HG02943 (cell line): Measurements from ENCODE around the gene CTNNA3.
"Not testable (repeated sequence)": the region's sequence is repeated elsewhere in the genome, so short reads cannot be mapped to it uniquely, and the experiment has no call there.

Experiments
- ATAC-seq: cut with Tn5 transposase; IDR thresholded peaks from one replicate; pipeline ENCODE4 v1.9.1; 2021; ENCODE audit warnings: mild to moderate bottlenecking, low read depth, moderate library complexity; ENCODE audit not compliant: unreplicated experiment

The CTNNA3 gene

DNA sequence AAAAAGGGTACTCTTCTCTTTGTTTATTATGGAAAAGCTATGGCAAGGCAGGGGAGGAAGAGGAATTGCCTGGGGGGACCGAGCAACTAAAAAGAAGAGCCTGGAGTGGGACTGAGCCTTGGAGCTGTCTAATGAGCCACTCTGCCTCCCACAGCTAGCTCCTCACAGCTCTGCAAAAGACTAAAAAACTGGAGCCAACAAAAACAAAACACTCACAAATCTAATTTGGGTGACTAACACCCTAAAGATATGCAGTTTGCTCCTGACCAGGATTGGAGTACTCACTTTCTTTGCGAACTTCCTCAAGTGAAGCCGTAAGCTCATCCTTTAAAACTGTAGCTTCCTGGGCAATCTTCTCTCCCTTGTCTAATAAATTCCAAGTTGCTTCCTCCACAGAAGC is 89.4 kb downstream of the CTNNA3 start:
- no peak for ATAC-seq

DNA sequence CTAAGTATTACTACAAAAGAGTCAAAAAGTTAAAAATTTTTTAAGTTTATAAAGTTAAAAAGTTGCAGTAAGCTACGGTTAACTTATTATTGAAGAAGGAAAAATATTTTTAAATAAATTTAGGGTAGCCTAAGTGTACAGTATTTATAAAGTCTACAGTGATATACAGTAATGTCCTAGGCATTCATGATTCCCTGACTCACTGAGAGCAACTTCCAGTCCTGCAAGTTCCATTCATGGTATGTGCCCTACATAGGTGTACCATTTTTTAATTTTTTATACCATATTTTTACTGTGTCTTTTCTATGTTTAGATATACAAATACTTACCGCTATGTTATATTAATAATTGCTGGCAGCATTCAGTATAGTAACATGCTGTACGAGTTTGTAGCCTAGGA is 92.3 kb downstream of the CTNNA3 start:
- ATAC-seq: no peak

DNA sequence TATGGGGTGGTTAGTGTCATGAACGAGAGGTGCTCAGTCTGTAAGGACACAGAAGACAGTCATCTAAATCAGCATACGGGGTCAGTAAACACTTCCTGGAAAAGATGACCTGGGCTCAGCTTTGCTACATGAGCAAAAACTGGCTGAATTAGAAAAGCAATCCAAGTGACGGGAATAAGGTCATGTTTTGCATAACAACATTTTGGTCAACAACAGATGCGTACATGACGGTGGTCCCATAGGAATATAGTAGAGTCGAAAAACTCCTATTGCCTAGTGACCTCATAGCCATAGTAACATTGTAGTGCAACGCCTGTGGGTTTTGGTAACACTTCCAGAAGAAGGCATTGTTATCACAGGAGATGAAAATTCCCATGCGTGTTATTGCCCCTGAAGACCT is 92.9 kb downstream of the CTNNA3 start:
- ATAC-seq: no peak

- ATAC-seq: no peak
These were observed 93.6 kb downstream of the CTNNA3 start for GRCh38 chr10:67602268-67602950.

DNA sequence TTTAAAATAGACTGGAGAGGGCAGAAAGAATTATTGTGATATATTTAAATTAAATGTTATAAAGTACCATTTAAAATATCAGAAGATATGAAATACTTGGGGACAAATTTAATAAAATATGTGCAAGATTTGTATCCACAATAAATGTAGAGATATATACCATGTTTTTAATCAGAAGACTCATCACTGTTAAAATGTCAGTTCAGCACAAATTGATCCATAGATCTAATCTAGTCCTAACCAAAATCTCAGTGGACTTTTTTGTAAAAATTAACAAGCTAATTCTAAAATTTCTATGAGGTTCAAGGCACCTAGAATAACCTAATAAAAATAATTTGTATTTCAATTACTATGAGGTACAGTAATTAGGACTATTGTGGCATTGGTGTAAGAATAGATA is 96.4 kb downstream of the CTNNA3 start:
- no peak for ATAC-seq

DNA sequence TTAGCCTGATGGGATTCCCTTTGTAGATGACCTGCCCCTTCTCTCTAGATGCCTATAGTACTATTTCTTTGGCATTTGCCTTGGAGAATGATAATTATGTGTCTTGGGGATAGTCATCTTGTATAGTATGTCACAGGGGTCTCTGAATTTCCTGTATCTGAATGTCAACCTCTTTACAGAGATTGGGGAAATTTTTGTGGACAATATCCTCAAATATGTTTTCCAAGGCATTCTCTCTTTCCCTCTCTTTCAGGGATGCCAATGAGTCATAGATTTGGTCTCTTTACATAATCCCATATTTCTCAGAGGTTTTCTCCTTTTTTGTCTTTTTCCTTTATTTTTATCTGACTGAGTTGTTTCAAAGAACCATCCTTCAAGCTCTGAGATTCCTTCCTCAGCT is 99.4 kb downstream of the CTNNA3 start:
- ATAC-seq: no peak

DNA sequence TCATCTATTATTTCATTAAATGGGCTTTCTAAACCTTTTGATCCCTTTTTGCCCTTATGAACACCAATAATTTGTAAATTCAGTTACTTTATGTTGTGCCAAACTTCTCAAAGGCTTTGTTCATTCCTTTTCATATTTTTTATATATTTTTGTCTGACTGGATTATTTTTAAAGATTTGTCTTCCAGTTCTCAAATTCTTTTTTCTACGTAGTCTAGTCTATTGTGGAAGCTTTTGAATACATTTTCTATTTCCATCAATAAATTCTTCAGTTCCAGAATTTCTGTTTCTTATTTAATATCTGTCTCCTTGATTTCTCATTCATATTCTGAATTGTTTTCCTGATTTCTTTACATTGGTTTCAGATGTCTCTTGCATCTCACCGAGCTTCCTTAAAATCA is 108.2 kb downstream of the CTNNA3 start:
- no peak for ATAC-seq

- ATAC-seq: no peak
These were observed 120.5 kb downstream of the CTNNA3 start for GRCh38 chr10:67575532-67575931.

DNA sequence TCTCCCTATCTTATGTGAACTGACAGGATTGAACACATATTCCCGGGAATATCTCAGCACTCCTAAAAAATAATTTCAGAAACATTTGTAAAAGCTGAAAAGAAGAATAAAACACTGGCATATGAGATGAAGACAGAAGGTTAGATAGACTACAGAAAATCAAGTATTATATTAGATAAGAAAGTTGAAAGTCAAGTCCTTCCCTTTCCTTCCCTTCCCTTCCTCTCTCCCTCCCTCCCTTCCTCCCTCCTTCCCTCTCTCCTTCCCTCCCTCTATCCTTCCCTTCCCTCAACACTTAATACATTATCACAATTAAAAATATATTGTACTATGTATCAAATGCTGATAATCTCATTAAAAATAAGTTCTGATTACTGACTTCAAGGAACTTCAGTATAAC is 122.5 kb downstream of the CTNNA3 start:
- ATAC-seq: no peak

GRCh38 chr10:67571503-67571902 is 124.5 kb downstream of the CTNNA3 start:
- no peak for ATAC-seq

- not testable (repeated sequence) for ATAC-seq
These were observed 137.7 kb downstream of the CTNNA3 start for GRCh38 chr10:67558311-67558710.

DNA sequence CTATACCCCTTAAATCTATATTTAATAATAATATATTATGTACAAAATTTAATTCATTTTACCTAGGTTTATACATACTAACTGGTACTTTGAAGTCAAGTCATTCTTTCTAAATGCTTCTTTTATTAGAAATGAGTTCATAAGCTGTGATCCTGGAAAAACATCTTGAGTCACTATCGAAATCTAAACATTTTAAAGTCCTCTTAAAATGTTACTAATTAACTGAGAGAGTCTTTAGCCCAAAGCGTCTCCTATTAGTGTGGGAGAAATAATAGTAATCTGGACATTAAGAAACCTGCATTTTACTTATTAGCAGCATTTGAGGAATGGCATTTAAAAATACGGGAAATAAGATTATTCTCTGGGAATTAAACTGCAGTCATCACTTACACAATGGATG is 142.7 kb downstream of the CTNNA3 start:
- ATAC-seq: no peak

- no peak for ATAC-seq
These were observed 145.1 kb downstream of the CTNNA3 start for GRCh38 chr10:67550838-67551402.

DNA sequence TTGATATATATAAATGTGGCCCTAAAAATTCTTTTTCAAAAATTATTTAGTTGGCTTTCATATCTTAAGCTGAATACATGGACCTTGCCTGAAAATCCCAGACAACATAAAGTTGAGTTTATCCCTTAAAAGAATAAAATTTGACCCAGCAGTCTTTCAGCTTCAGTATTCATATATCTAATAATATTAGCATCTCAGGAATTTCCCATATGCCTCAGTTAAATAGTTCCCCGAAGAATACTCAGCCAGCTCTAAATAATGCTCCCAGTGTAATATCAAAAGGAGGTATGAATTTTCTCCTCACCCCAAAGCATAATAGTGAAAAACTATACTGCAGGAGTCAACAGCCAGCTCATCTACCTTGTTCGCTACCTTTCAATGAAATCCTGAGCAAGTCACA is 145.9 kb downstream of the CTNNA3 start:
- no peak for ATAC-seq

DNA sequence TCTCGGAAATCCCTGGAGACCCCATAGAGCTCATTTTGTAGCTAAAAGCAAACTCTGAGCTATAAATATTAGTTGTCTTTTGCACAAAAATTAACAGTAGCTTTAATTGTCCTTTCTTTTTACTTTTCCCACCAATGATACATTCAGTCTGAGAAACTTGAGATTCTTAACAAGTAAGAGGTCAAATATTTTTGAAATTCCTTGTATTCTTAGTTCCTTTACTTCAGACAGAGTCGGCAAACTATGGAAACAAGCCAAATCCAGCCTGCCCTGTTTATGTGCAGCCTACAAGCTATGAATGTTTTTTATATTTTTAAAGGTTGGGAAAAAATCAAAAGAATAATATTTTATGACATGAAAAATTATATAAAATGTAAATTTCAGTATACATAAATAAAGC is 146.6 kb downstream of the CTNNA3 start:
- no peak for ATAC-seq

DNA sequence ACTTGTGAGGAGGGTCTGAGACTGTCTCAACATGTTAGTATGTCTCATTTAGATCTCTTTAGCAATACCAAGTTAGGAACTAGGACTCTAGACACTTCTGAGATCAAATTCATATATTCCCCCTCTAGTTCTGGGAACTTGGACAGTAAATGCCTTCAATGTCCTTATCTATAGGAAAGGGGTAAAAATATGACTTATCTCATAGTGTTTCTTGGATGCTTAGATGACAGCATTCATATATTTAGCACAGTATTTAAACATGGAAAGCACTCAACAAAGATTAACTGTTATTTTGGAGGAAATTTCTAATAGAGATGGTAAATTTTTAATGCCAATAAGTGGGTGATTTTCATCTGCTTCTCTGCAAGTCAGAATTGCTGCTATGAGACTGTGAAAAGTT is 154.6 kb downstream of the CTNNA3 start:
- ATAC-seq: no peak

- ATAC-seq: no peak
These were observed 156.7 kb downstream of the CTNNA3 start for GRCh38 chr10:67539312-67539711.

- ATAC-seq: no peak
These were observed 158.1 kb downstream of the CTNNA3 start for GRCh38 chr10:67537906-67538305.

- ATAC-seq: no peak
These were observed 162.6 kb downstream of the CTNNA3 start for GRCh38 chr10:67533376-67533775.

- not testable (repeated sequence) for ATAC-seq
These were observed 165.0 kb downstream of the CTNNA3 start for GRCh38 chr10:67530990-67531389.

- ATAC-seq: no peak
These were observed 168.6 kb downstream of the CTNNA3 start for GRCh38 chr10:67527351-67527750.

- no peak for ATAC-seq
These were observed 174.4 kb downstream of the CTNNA3 start for GRCh38 chr10:67521546-67521945.
